ENCODE measurements around the gene FMNL1.

The FMNL1 gene

GRCh38 chr17:45282683-45283644 is 61.3 kb downstream of the FMNL1 start:
- no peak overlapping the region for H3K4me3 ChIP-seq (replicated peaks in 1 of 2; ENCODE audit: low read depth in 2 of 2, low read length in 2 of 2)
- DNase-seq (ENCODE audit: low read depth in 2 of 2) = peak; percentile 51 to 78
- no peak for TF ChIP-seq CTCF (IDR thresholded peaks at IDR 0.05; ENCODE audit: low read depth, low read length)

GRCh38 chr17:45283711-45284110 is 62.0 kb downstream of the FMNL1 start:
- DNase-seq (ENCODE audit: low read depth in 2 of 2) = no peak
- no peak for TF ChIP-seq CTCF (IDR thresholded peaks at IDR 0.05; ENCODE audit: low read depth, low read length)

GRCh38 chr17:45284176-45285140 is 62.8 kb downstream of the FMNL1 start:
- TF ChIP-seq CTCF (IDR thresholded peaks at IDR 0.05; ENCODE audit: low read depth, low read length) = peak; percentile 20
- DNase-seq (ENCODE audit: low read depth in 2 of 2) = no peak
- H3K4me3 ChIP-seq (replicated peaks in 1 of 2; ENCODE audit: low read depth in 2 of 2, low read length in 2 of 2) = no peak overlapping the region

More at GRCh38 chr17:45283711-45284110, 62.0 kb downstream of the FMNL1 start:
- no peak overlapping the region for H3K4me3 ChIP-seq (replicated peaks in 1 of 2; ENCODE audit: low read depth in 2 of 2, low read length in 2 of 2)

- no peak for TF ChIP-seq CTCF (IDR thresholded peaks at IDR 0.05; ENCODE audit: low read depth, low read length)
- H3K4me3 ChIP-seq (replicated peaks in 1 of 2; ENCODE audit: low read depth in 2 of 2, low read length in 2 of 2) = no peak overlapping the region
- DNase-seq (ENCODE audit: low read depth in 2 of 2) = no peak
These were observed 64.6 kb downstream of the FMNL1 start for GRCh38 chr17:45286286-45286685.

GRCh38 chr17:45287526-45288500 is 66.1 kb downstream of the FMNL1 start:
- H3K4me3 ChIP-seq (replicated peaks in 1 of 2; ENCODE audit: low read depth in 2 of 2, low read length in 2 of 2) = no peak overlapping the region
- DNase-seq (ENCODE audit: low read depth in 2 of 2) = no peak
- TF ChIP-seq CTCF (IDR thresholded peaks at IDR 0.05; ENCODE audit: low read depth, low read length) = no peak

- no peak for TF ChIP-seq CTCF (IDR thresholded peaks at IDR 0.05; ENCODE audit: low read depth, low read length)
- DNase-seq (ENCODE audit: low read depth in 2 of 2) = no peak
These were observed 67.1 kb downstream of the FMNL1 start for GRCh38 chr17:45288825-45289224.

More at GRCh38 chr17:45288825-45289224, 67.1 kb downstream of the FMNL1 start:
- H3K4me3 ChIP-seq (replicated peaks in 1 of 2; ENCODE audit: low read depth in 2 of 2, low read length in 2 of 2) = no peak overlapping the region

Data from cardiac fibroblast (primary cell).